Neutrophil (primary cell): ENCODE measurements around the gene BANF2.

Source experiments
- H3K27ac ChIP-seq: fragments of 200-600 bp; sonication (generic); 2 replicates; pipeline ENCODE4 v1.5.1; 2016; ENCODE audit warnings: mild to moderate bottlenecking, moderate library complexity
- H3K27me3 ChIP-seq: fragments of 200-600 bp; sonication (generic); 2 replicates; pipeline ENCODE4 v1.6.0; 2016; ENCODE audit warnings: mild to moderate bottlenecking
- H3K36me3 ChIP-seq: fragments of 200-600 bp; sonication (generic); 2 replicates; pipeline ENCODE4 v1.5.1; 2017
- H3K4me1 ChIP-seq, 2 experiments: fragments of 200-600 bp in 1 of 2; sonication (generic) in 1 of 2; 1 replicate in 1 of 2; 2 replicates in 1 of 2; pipeline versions ENCODE4 v1.5.1 to v1.6.1; 2013 to 2016; ENCODE audit warnings: low read depth in 1 of 2, low read length in 1 of 2, mild to moderate bottlenecking in 1 of 2, moderate library complexity in 1 of 2; ENCODE audit not compliant: control insufficient read depth in 1 of 2, insufficient read depth in 1 of 2
- H3K4me3 ChIP-seq, 2 experiments: fragments of 200-600 bp in 1 of 2; sonication (generic) in 1 of 2; 1 replicate in 1 of 2; 2 replicates in 1 of 2; pipeline ENCODE4 v1.5.1; 2013 to 2016; ENCODE audit warnings: low read depth in 1 of 2, low read length in 1 of 2, mild to moderate bottlenecking in 1 of 2, moderate library complexity in 1 of 2
- H3K9me3 ChIP-seq: fragments of 200-600 bp; sonication (generic); 2 replicates; pipeline ENCODE4 v1.5.1; 2016
- CTCF ChIP-seq: fragments of 200-600 bp; sonication (generic); IDR thresholded peaks from 2 replicates; pipeline ENCODE4 v1.5.1; 2016; ENCODE audit warnings: antibody characterized with exemption

The BANF2 gene

GRCh38 chr20:17653835-17654648 lies 45.7 kb upstream of the BANF2 start:
- H3K4me1 ChIP-seq = peaks cover 27 to 31% of the 10 kb centered on the region in 2 experiments
- H3K9me3 ChIP-seq = no peaks in the 10 kb centered on the region
- no peak overlapping the region for H3K27ac ChIP-seq
- H3K36me3 ChIP-seq = peaks cover 27% of the 10 kb centered on the region
- H3K4me3 ChIP-seq = no peak overlapping the region
- TF ChIP-seq CTCF = no peak
- H3K27me3 ChIP-seq = no peaks in the 10 kb centered on the region

- Histone ChIP-seq H3K27me3 (no peaks in the 10 kb centered on the region), H3K27ac (no peak overlapping the region), H3K36me3 (peaks cover 27% of the 10 kb centered on the region), H3K9me3 (no peaks in the 10 kb centered on the region), H3K4me3 (no peak overlapping the region), H3K4me1 (peaks cover 23 to 24% of the 10 kb centered on the region in 2 experiments)
- no peak for TF ChIP-seq CTCF
These were observed 45.0 kb upstream of the BANF2 start for GRCh38 chr20:17654649-17655285.

- H3K27me3 ChIP-seq = no peaks in the 10 kb centered on the region
- H3K4me1 ChIP-seq = peaks cover 18 to 19% of the 10 kb centered on the region in 2 experiments
- no peak overlapping the region for H3K4me3 ChIP-seq
- H3K9me3 ChIP-seq = no peaks in the 10 kb centered on the region
- no peak for TF ChIP-seq CTCF
- H3K36me3 ChIP-seq = peaks cover 27% of the 10 kb centered on the region
- no peak overlapping the region for H3K27ac ChIP-seq
These were observed 44.5 kb upstream of the BANF2 start for GRCh38 chr20:17655286-17655651.

- Histone ChIP-seq H3K36me3 (peaks cover 27% of the 10 kb centered on the region), H3K4me3 (no peak overlapping the region), H3K9me3 (no peaks in the 10 kb centered on the region), H3K27ac (no peak overlapping the region), H3K4me1 (peaks cover 11 to 12% of the 10 kb centered on the region in 2 experiments), H3K27me3 (no peaks in the 10 kb centered on the region)
- TF ChIP-seq CTCF = no peak
These were observed 43.8 kb upstream of the BANF2 start for GRCh38 chr20:17655865-17656479.

- Histone ChIP-seq H3K4me1 (no peaks in the 10 kb centered on the region), H3K9me3 (no peaks in the 10 kb centered on the region), H3K27me3 (no peaks in the 10 kb centered on the region), H3K36me3 (peaks cover 27% of the 10 kb centered on the region), H3K27ac (no peak overlapping the region), H3K4me3 (no peak overlapping the region)
- no peak for TF ChIP-seq CTCF
These were observed 42.5 kb upstream of the BANF2 start for GRCh38 chr20:17657079-17657825.
